ENCODE measurements around the gene ZNF611. TPM values are rescaled to one million over a fixed set of nuclear protein-coding genes. Genes with fewer than 3 reads are reported as not detected.

The ZNF611 gene
- polyA plus RNA-seq, 1 of the 3 experiments (the other 2 are of a cell fraction): 2.6 TPM

GRCh38 chr19:52666506-52666905 is 68.3 kb downstream of the ZNF611 start:
- no peaks in the 10 kb centered on the region for H3K27me3 ChIP-seq (ENCODE audit: insufficient read depth)
- no peaks in the 10 kb centered on the region for H3K9me2 ChIP-seq
- H2AFZ ChIP-seq (ENCODE audit: low read depth): no peak overlapping the region
- H3K79me2 ChIP-seq (ENCODE audit: insufficient read depth): peaks cover 29% of the 10 kb centered on the region; the same call in 1 of the 2 replicates
- no peaks in the 10 kb centered on the region for H3K4me1 ChIP-seq (ENCODE audit: control insufficient read depth in 1 of 2, insufficient read depth in 2 of 2, low read depth in 1 of 2, low read length in 1 of 2)
- peaks cover 0 to 15% of the 10 kb centered on the region in 2 experiments for H3K36me3 ChIP-seq (replicated peaks in 1 of 2; ENCODE audit: control insufficient read depth in 1 of 2, insufficient read depth in 2 of 2, low read length in 1 of 2)
- ChIA-PET POLR2A (no interaction called here), CTCF (interaction anchor here (0.7 kb wide), 1 partner anchor 16 kb away, joined by 3 read pairs; no protein-coding TSS in a partner anchor)
- peaks cover 8% of the 10 kb centered on the region for H3F3A ChIP-seq (replicated peaks; ENCODE audit: insufficient read depth)
- no peak for DNase-seq
- H3K27ac ChIP-seq (ENCODE audit: low read depth in 2 of 2, low read length in 1 of 2): no peak overlapping the region
- no peaks in the 10 kb centered on the region for H3K9me3 ChIP-seq
- no peak overlapping the region for H3K4me2 ChIP-seq
- no peak overlapping the region for H3K4me3 ChIP-seq (ENCODE audit: low read depth in 2 of 2, low read length in 1 of 2)
- TF ChIP-seq RFX5 (IDR thresholded peaks at IDR 0.05; ENCODE audit: low read length) (no peak), EP300 (IDR thresholded peaks at IDR 0.05; ENCODE audit: borderline replicate concordance in 1 of 2, low read depth in 1 of 2, low read length in 1 of 2) (no peak), FOXM1 (IDR thresholded peaks at IDR 0.05; ENCODE audit: low read depth) (no peak), ZBTB33 (IDR thresholded peaks at IDR 0.05; ENCODE audit: borderline replicate concordance, low read depth) (no peak), RXRA (IDR thresholded peaks at IDR 0.05; ENCODE audit: borderline replicate concordance, low read depth) (no peak), CHD2 (IDR thresholded peaks at IDR 0.05; ENCODE audit: low read length, partially characterized antibody) (no peak), NFIC (IDR thresholded peaks at IDR 0.05; ENCODE audit: borderline replicate concordance) (no peak), FOXJ3 (CRISPR knock-in tag; IDR thresholded peaks at IDR 0.05) (no peak), SMC3 (IDR thresholded peaks at IDR 0.05; ENCODE audit: low read depth, low read length) (no peak)
- no peaks in the 10 kb centered on the region for H4K20me1 ChIP-seq (ENCODE audit: insufficient read depth)
- no peak overlapping the region for H3K9ac ChIP-seq

DNA sequence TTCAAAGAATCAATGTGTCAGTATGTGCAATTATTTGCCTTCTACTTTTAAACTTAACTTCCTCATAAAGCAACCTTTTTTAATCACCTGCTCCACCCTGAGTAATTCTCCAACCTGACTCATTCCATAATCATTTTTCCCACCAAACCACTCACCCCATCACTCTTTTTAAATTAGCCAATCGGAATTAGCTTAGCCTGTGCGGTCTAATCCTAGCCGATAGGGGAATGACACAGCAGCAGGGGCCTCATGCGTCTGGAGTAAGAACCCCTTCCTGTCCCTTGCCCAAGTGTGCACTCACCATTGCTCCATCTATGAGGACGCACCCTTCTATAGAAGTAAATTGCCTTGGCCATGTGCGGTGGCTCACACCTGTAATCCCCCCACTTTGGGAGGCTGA is 69.3 kb downstream of the ZNF611 start:
- POLR2A ChIA-PET: no interaction called here
- Histone ChIP-seq H3K36me3 (replicated peaks in 1 of 2; ENCODE audit: control insufficient read depth in 1 of 2, insufficient read depth in 2 of 2, low read length in 1 of 2) (peaks cover 0 to 11% of the 10 kb centered on the region in 2 experiments), H3K27me3 (ENCODE audit: insufficient read depth) (no peaks in the 10 kb centered on the region), H3K9ac (no peak overlapping the region), H3K4me1 (ENCODE audit: control insufficient read depth in 1 of 2, insufficient read depth in 2 of 2, low read depth in 1 of 2, low read length in 1 of 2) (no peaks in the 10 kb centered on the region), H3F3A (replicated peaks; ENCODE audit: insufficient read depth) (peaks cover 8% of the 10 kb centered on the region), H3K4me2 (no peak overlapping the region), H3K4me3 (ENCODE audit: low read depth in 2 of 2, low read length in 1 of 2) (no peak overlapping the region), H3K27ac (ENCODE audit: low read depth in 2 of 2, low read length in 1 of 2) (no peak overlapping the region), H2AFZ (ENCODE audit: low read depth) (no peak overlapping the region), H4K20me1 (ENCODE audit: insufficient read depth) (no peaks in the 10 kb centered on the region), H3K79me2 (ENCODE audit: insufficient read depth) (peaks cover 21% of the 10 kb centered on the region; the same call in 1 of the 2 replicates), H3K9me2 (no peaks in the 10 kb centered on the region), H3K9me3 (no peaks in the 10 kb centered on the region)
- CTCF ChIA-PET: interaction anchor here (0.7 kb wide), 1 partner anchor 17 kb away, joined by 3 read pairs; no protein-coding TSS in a partner anchor
- no peak for DNase-seq
- WGBS (ENCODE audit: low lambda C conversion rate): 87% methylated on average over 6 of the region's 6 CpGs
- TF ChIP-seq RFX5 (IDR thresholded peaks at IDR 0.05; ENCODE audit: low read length) (no peak), NRF1 (IDR thresholded peaks at IDR 0.05; ENCODE audit: low read depth, low read length) (no peak), JUND (IDR thresholded peaks at IDR 0.05) (no peak), ELF1 (IDR thresholded peaks at IDR 0.05) (no peak), FOXJ3 (CRISPR knock-in tag; IDR thresholded peaks at IDR 0.05) (no peak)

Measured in SK-N-SH (cell line).